ENCODE results near the gene IFT52.

Gene IFT52

GRCh38 chr20:43694763-43695162, 104.0 kb downstream of the IFT52 start:
- DNase-seq = no peak

DNA sequence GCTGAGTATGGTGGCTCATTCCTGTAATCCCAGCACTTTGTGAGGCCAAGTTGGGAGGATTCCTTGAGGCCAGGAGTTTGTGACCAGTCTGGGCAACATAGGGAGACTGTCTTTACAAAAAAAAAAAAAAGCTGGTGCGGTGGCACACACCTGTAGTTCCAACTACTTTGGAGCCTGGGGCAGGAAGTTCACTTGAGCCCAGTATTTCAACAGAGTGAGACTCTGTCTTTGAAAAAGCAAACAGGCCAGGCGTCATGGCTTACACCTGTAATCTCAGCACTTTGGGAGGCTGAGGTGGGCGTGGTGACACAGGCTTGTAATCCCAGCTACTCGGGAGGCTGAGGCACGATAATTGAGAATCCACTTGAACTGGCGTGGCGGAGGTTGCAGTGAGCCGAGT, 104.8 kb downstream of the IFT52 start:
- no peak for DNase-seq

All from stimulated activated CD4-positive, alpha-beta T cell treated with anti-CD3 and anti-CD28 coated beads, Interleukin-4, amount 100 ng/mL, for 4 hours (primary cell).